Heart left ventricle (tissue), 16 donors: Measurements from ENCODE around the gene ATXN7L1. TPM values are rescaled to one million over a fixed set of nuclear protein-coding genes. Genes with fewer than 3 reads are reported as not detected.

ENCODE experiments used
- ATAC-seq, 4 donors: fragments of 200-7000 bp; cut with Tn5 transposase; one replicate each; pipeline ENCODE4 v1.9.1; 2020 to 2022; ENCODE audit warnings: moderate library complexity in 4 of 4, mild to moderate bottlenecking in 3 of 4, moderate number of reproducible peaks in 1 of 4
- DNase-seq, 5 donors: peaks; one replicate each; pipeline ENCODE4 v3.0.0-alpha.2; 2020
- H3K27ac ChIP-seq, 12 donors: fragments of 200-600 bp; sonication (generic) in 4 of 12; one replicate each; pipeline versions ENCODE4 v1.5.0 to v1.8.0; 2016 to 2022; ENCODE audit warnings: mild to moderate bottlenecking in 2 of 12
- H3K27me3 ChIP-seq, 9 donors: fragments of 200-600 bp; sonication (generic) in 2 of 9; one replicate each; pipeline versions ENCODE4 v1.5.1 to v1.8.0; 2016 to 2022; ENCODE audit warnings: mild to moderate bottlenecking in 3 of 9
- H3K36me3 ChIP-seq, 9 donors: fragments of 200-600 bp; sonication (generic) in 2 of 9; one replicate each; pipeline versions ENCODE4 v1.5.0 to v1.8.0; 2018 to 2022; ENCODE audit warnings: mild to moderate bottlenecking in 2 of 9
- H3K4me1 ChIP-seq, 12 donors: fragments of 200-600 bp; sonication (generic) in 4 of 12; one replicate each; pipeline versions ENCODE4 v1.5.0 to v1.8.0; 2016 to 2022; ENCODE audit warnings: mild to moderate bottlenecking in 3 of 12
- H3K4me3 ChIP-seq, 12 donors: fragments of 200-600 bp; sonication (generic) in 4 of 12; one replicate each; pipeline versions ENCODE4 v1.5.0 to v1.8.0; 2017 to 2022; ENCODE audit warnings: mild to moderate bottlenecking in 9 of 12, moderate library complexity in 4 of 12
- H3K9me3 ChIP-seq, 12 donors: fragments of 200-600 bp; sonication (generic) in 4 of 12; one replicate each; pipeline versions ENCODE4 v1.5.0 to v1.8.0; 2016 to 2022; ENCODE audit warnings: mild to moderate bottlenecking in 1 of 12
- CTCF ChIP-seq, 12 donors: fragments of 200-600 bp; sonication (generic) in 4 of 12; IDR thresholded peaks; one replicate each; pipeline versions ENCODE4 v1.5.0 to v1.8.0; 2018 to 2022; ENCODE audit warnings: antibody characterized with exemption in 12 of 12, mild to moderate bottlenecking in 5 of 12
- POLR2A ChIP-seq, 2 donors: fragments of 450-650 bp; IDR thresholded peaks; one replicate each; pipeline ENCODE4 v1.6.1; 2017; ENCODE audit warnings: antibody characterized with exemption in 2 of 2, mild to moderate bottlenecking in 2 of 2, moderate library complexity in 2 of 2
- WGBS, 4 donors: extraction: QIAGEN DNeasy Blood & Tissue Kit in 2 of 4; methylation state at CpG; one replicate each; pipeline versions ENCODE4 v1.1.5 to v1.1.7; 2013 to 2018; 5-methylcytosine and 5-hydroxymethylcytosine counted together
- intact Hi-C, 10 donors: fragments of 100-400 bp; cut with DNase I; formaldehyde crosslinking; loops; one replicate each; pipeline versions ENCODE4 v1.11.1 to v1.14.2; 2022
- polyA plus RNA-seq, 2 donors: library from polyadenylated mRNA; stranded (reverse); fragments of 200-250 nt; gene quantifications; one replicate each; pipeline ENCODE4 v1.2.3, GENCODE V29; 2013
- total RNA-seq, 9 donors: library from RNA; depleted of rRNA in 2 of 9; stranded (reverse); fragments of >200 nt in 2 of 9; fragmentation: NEBNext Ultra II Directional in 3 of 9; extraction: Animal tissue kit (Norgen Biotek cat#: 25700) in 3 of 9; gene quantifications; one replicate each; pipeline versions ENCODE4 v1.1.0 to v1.2.4, GENCODE V29; 2016 to 2023
- donor health status: ischemic (EF 13 %, LVEDD 7.1; RV severe dilation, severe dysfunction).
- donor health status: healthy with polysubstance abuse.
- donor health status: DM: no; HTN: yes; CAD: no.
- donor health status: DM: no; HTN: no; CAD: no.
- donor health status: ischemic (EF 25% LVEDD 6.9; RV normal size, moderate dysfunction).
- donor health status: ischemic (EF 25% LVEDD 5.7; RV mildly dilated, moderate dysfunction).
- donor health status: healthy.
- donor health status: DM: yes; HTN: yes; CAD: no.
- donor health status: ischemic (EF 35%, LVEDD 5.7; RV mildly dilated, moderate dysfunction).
- donor health status: nonischemic (EF 11% LVEDD 7.7; RV severe dilation, severe dysfunction).
- donor health status: DM: yes; HTN: yes; CAD: no.
- donor health status: PGD.
- donor health status: ischemic (EF 29% LVEDD 5.4; RV normal size, mild dysfunction).
- donor health status: nonischemic (EF 23%, LVEDD 6.1; RV moderate dilation, normal function).

ATXN7L1 gene
- total and polyA plus RNA-seq, 11 donors = 2.0 to 10.6 (median 3.6) TPM

GRCh38 chr7:105690325-105690945 lies 186.0 kb downstream of the ATXN7L1 start:
- Histone ChIP-seq H3K9me3 (no peaks in the 10 kb centered on the region), H3K27me3 (no peaks in the 10 kb centered on the region), H3K4me1 (peaks cover 0 to 24% (median 1%) of the 10 kb centered on the region in 12 donors), H3K27ac (peak overlapping the region; percentile 21 to 88 (median 70)), H3K36me3 (no peaks in the 10 kb centered on the region), H3K4me3 (peak overlapping the region in 10 of 12 donors; percentile 33 to 70 (median 56))
- no peak for TF ChIP-seq CTCF (IDR thresholded peaks at IDR 0.05)
- TF ChIP-seq POLR2A (IDR thresholded peaks at IDR 0.05) = no peak
- 82 to 88% (median 84%) methylated on average over 17 of the region's 17 CpGs for WGBS, 4 donors
- ATAC-seq = no peak
- intact Hi-C loops = loop anchor here in 1 of 10 donors (2.0 kb wide), 1 partner anchor 38 kb away; no protein-coding TSS in a partner anchor
- no peak for DNase-seq

GRCh38 chr7:105689067-105689819 lies 187.2 kb downstream of the ATXN7L1 start:
- Histone ChIP-seq H3K9me3 (no peaks in the 10 kb centered on the region), H3K27me3 (no peaks in the 10 kb centered on the region), H3K4me3 (no peak overlapping the region), H3K4me1 (peaks cover 0 to 24% (median 1%) of the 10 kb centered on the region in 12 donors), H3K27ac (no peak overlapping the region), H3K36me3 (no peaks in the 10 kb centered on the region)
- 79 to 94% (median 89%) methylated on average over 12 to 13 of the region's 13 CpGs for WGBS, 4 donors
- no peak for DNase-seq
- TF ChIP-seq CTCF (IDR thresholded peaks at IDR 0.05) (no peak), POLR2A (IDR thresholded peaks at IDR 0.05) (no peak)
- no peak for ATAC-seq
- intact Hi-C loops = loop anchor here in 1 of 10 donors (10.0 kb wide), 1 partner anchor 186 kb away; the partner anchor contains the start of gene ATXN7L1

GRCh38 chr7:105688617-105689016 lies 187.8 kb downstream of the ATXN7L1 start:
- no peak for DNase-seq
- 78 to 96% (median 83%) methylated on average over 4 to 5 of the region's 5 CpGs for WGBS, 4 donors
- H3K4me3 ChIP-seq = no peak overlapping the region
- no peak for ATAC-seq
- peaks cover 0 to 24% (median 1%) of the 10 kb centered on the region in 12 donors for H3K4me1 ChIP-seq
- intact Hi-C loops = loop anchor here in 1 of 10 donors (10.0 kb wide), 1 partner anchor 186 kb away; the partner anchor contains the start of gene ATXN7L1
- no peaks in the 10 kb centered on the region for H3K27me3 ChIP-seq
- no peaks in the 10 kb centered on the region for H3K36me3 ChIP-seq
- no peak for TF ChIP-seq CTCF (IDR thresholded peaks at IDR 0.05)
- no peak for TF ChIP-seq POLR2A (IDR thresholded peaks at IDR 0.05)
- no peaks in the 10 kb centered on the region for H3K9me3 ChIP-seq
- no peak overlapping the region for H3K27ac ChIP-seq

- H3K4me1 ChIP-seq = peaks cover 0 to 12% (median 2%) of the 10 kb centered on the region in 12 donors
- H3K27ac ChIP-seq = no peak overlapping the region
- no peaks in the 10 kb centered on the region for H3K27me3 ChIP-seq
- intact Hi-C loops = loop anchor here in 1 of 10 donors (10.0 kb wide), 1 partner anchor 190 kb away; the partner anchor contains the start of gene ATXN7L1
- TF ChIP-seq CTCF (IDR thresholded peaks at IDR 0.05) = no peak
- no peak for TF ChIP-seq POLR2A (IDR thresholded peaks at IDR 0.05)
- no peak for DNase-seq
- no peak overlapping the region for H3K4me3 ChIP-seq
- no peaks in the 10 kb centered on the region for H3K9me3 ChIP-seq
- no peak for ATAC-seq
- 86 to 99% (median 94%) methylated on average over 3 of the region's 3 CpGs for WGBS, 4 donors
- no peaks in the 10 kb centered on the region for H3K36me3 ChIP-seq
Observed at GRCh38 chr7:105685161-105685560, 191.2 kb downstream of the ATXN7L1 start.
